WTC11 (cell line): ENCODE measurements around the gene FAM171A1. TPM values are rescaled to one million over a fixed set of nuclear protein-coding genes. Genes with fewer than 3 reads are reported as not detected.

Experiments
- ATAC-seq: fragments of 200-7000 bp; cut with Tn5 transposase; 2 replicates; pipeline ENCODE4 v1.10.0; 2021; ENCODE audit warnings: mild to moderate bottlenecking, moderate library complexity
- CTCF ChIA-PET: fragments of 300-600 bp; sonication (Branson Sonifier 250); formaldehyde crosslinking; loops from one replicate; lab custom pipeline; 2021; ENCODE audit warnings: antibody characterized with exemption; lab: Charles Lee
- POLR2A ChIA-PET: fragments of 350-600 bp; sonication (Branson Sonifier 250); formaldehyde crosslinking; loops from one replicate; lab custom pipeline; 2021; ENCODE audit warnings: antibody characterized with exemption; lab: Charles Lee
- DNase-seq: peaks from one replicate; pipeline ENCODE4 v3.0.0; 2021; ENCODE audit warnings: low spot score
- H3K27ac Mint-ChIP-seq: 2 replicates; pipeline ENCODE4 v1.8.0; 2021; ENCODE audit warnings: mixed read lengths
- H3K27me3 Mint-ChIP-seq: 2 replicates; pipeline ENCODE4 v1.8.0; 2021; ENCODE audit warnings: low read depth, mild to moderate bottlenecking, moderate library complexity, mixed read lengths
- H3K36me3 Mint-ChIP-seq: 2 replicates; pipeline ENCODE4 v1.8.0; 2021; ENCODE audit warnings: mixed read lengths
- H3K4me1 Mint-ChIP-seq: 2 replicates; pipeline ENCODE4 v1.8.0; 2022; ENCODE audit warnings: mixed read lengths
- H3K4me3 Mint-ChIP-seq: 2 replicates; pipeline ENCODE4 v1.8.0; 2021; ENCODE audit warnings: mild to moderate bottlenecking, moderate library complexity, mixed read lengths
- H3K9me3 Mint-ChIP-seq: 2 replicates; pipeline ENCODE4 v1.8.0; 2021; ENCODE audit warnings: mixed read lengths
- ARID4B ChIP-seq: sonication (generic); formaldehyde crosslinking; IDR thresholded peaks from 2 replicates; pipeline ENCODE4 v1.8.0; 2023; ENCODE audit warnings: missing genetic modification reagents, mild to moderate bottlenecking, borderline replicate concordance
- ATF3 ChIP-seq: sonication (generic); formaldehyde crosslinking; conservative IDR thresholded peaks from 2 replicates; pipeline ENCODE4 v1.8.1; 2022; ENCODE audit warnings: mild to moderate bottlenecking, missing genetic modification reagents
- E2F5 ChIP-seq: sonication (generic); formaldehyde crosslinking; IDR thresholded peaks from 2 replicates; pipeline ENCODE4 v1.8.1; 2022; ENCODE audit warnings: mild to moderate bottlenecking, moderate library complexity, missing genetic modification reagents
- ETV6 ChIP-seq: sonication (generic); formaldehyde crosslinking; IDR thresholded peaks from 2 replicates; pipeline ENCODE4 v1.8.1; 2022; ENCODE audit warnings: mild to moderate bottlenecking, missing genetic modification reagents
- FOXJ3 ChIP-seq: sonication (generic); formaldehyde crosslinking; IDR thresholded peaks from 2 replicates; pipeline ENCODE4 v1.9.0; 2021; ENCODE audit warnings: missing genetic modification reagents, mild to moderate bottlenecking, borderline replicate concordance
- FOXK1 ChIP-seq: sonication (generic); formaldehyde crosslinking; IDR thresholded peaks from 2 replicates; pipeline ENCODE4 v1.8.0; 2022; ENCODE audit warnings: mild to moderate bottlenecking, moderate library complexity, missing genetic modification reagents
- FOXP1 ChIP-seq: sonication (generic); formaldehyde crosslinking; IDR thresholded peaks from 2 replicates; pipeline ENCODE4 v1.8.0; 2022; ENCODE audit warnings: missing genetic modification reagents, mild to moderate bottlenecking, moderate library complexity, borderline replicate concordance
- GTF2I ChIP-seq: fragments of 250-450 bp; sonication (Bioruptor Pico); conservative IDR thresholded peaks from 2 replicates; pipeline ENCODE4 v1.4.0; 2021; ENCODE audit warnings: mild to moderate bottlenecking
- IRF1 ChIP-seq: sonication (generic); formaldehyde crosslinking; IDR thresholded peaks from 2 replicates; pipeline ENCODE4 v1.8.0; 2023; ENCODE audit warnings: missing genetic modification reagents
- KAT7 ChIP-seq: sonication (generic); formaldehyde crosslinking; IDR thresholded peaks from 2 replicates; pipeline ENCODE4 v1.8.1; 2023; ENCODE audit warnings: missing genetic modification reagents, mild to moderate bottlenecking, borderline replicate concordance
- OVOL2 ChIP-seq: fragments of 250-450 bp; sonication (Bioruptor Pico); IDR thresholded peaks from 2 replicates; pipeline ENCODE4 v1.9.0; 2021; ENCODE audit warnings: mild to moderate bottlenecking, borderline replicate concordance
- PREB ChIP-seq: sonication (generic); formaldehyde crosslinking; IDR thresholded peaks from 2 replicates; pipeline ENCODE4 v1.8.1; 2022; ENCODE audit warnings: mild to moderate bottlenecking, missing genetic modification reagents, moderate library complexity, borderline replicate concordance
- USF1 ChIP-seq: sonication (generic); formaldehyde crosslinking; IDR thresholded peaks from 2 replicates; pipeline ENCODE4 v1.8.0; 2022; ENCODE audit warnings: mild to moderate bottlenecking, missing genetic modification reagents
- USF2 ChIP-seq: sonication (generic); formaldehyde crosslinking; IDR thresholded peaks from 2 replicates; pipeline ENCODE4 v1.8.1; 2023; ENCODE audit warnings: mild to moderate bottlenecking, missing genetic modification reagents, moderate library complexity
- ZBTB21 ChIP-seq: sonication (generic); formaldehyde crosslinking; IDR thresholded peaks from 2 replicates; pipeline ENCODE4 v1.8.1; 2023; ENCODE audit warnings: mild to moderate bottlenecking, missing genetic modification reagents, borderline replicate concordance
- ZNF138 ChIP-seq: sonication (generic); formaldehyde crosslinking; conservative IDR thresholded peaks from 2 replicates; pipeline ENCODE4 v1.8.1; 2022; ENCODE audit warnings: mild to moderate bottlenecking, moderate library complexity, missing genetic modification reagents
- ZNF416 ChIP-seq: fragments of 250-450 bp; sonication (Bioruptor Pico); IDR thresholded peaks from 2 replicates; pipeline ENCODE4 v1.9.0; 2021; ENCODE audit warnings: mild to moderate bottlenecking, inconsistent platforms
- ZNF423 ChIP-seq: fragments of 250-450 bp; sonication (Bioruptor Pico); IDR thresholded peaks from 2 replicates; pipeline ENCODE4 v2.1.2; 2022; ENCODE audit warnings: mild to moderate bottlenecking, moderate library complexity
- ZNF425 ChIP-seq: fragments of 250-450 bp; sonication (Bioruptor Pico); conservative IDR thresholded peaks from 2 replicates; pipeline ENCODE4 v1.9.0; 2021; ENCODE audit warnings: mild to moderate bottlenecking
- ZSCAN18 ChIP-seq: fragments of 250-450 bp; sonication (Bioruptor Pico); IDR thresholded peaks from 2 replicates; pipeline ENCODE4 v2.1.2; 2022; ENCODE audit warnings: mild to moderate bottlenecking, moderate library complexity
- total RNA-seq: library from RNA; stranded (reverse); gene quantifications from 3 replicates; pipeline ENCODE4 v1.2.3, GENCODE V29; 2021

Gene FAM171A1
- total RNA-seq, 1 experiment from 2014 or later, result 33.9 TPM

GRCh38 chr10:15322356-15322755 is 48.7 kb downstream of the FAM171A1 start (continued):
- TF ChIP-seq ARID4B (CRISPR knock-in tag) (no peak), OVOL2 (no peak), ZSCAN18 (CRISPR knock-in tag) (no peak), FOXJ3 (CRISPR knock-in tag) (no peak), PREB (CRISPR knock-in tag) (no peak), ZNF138 (CRISPR knock-in tag) (no peak), E2F5 (no peak), ETV6 (CRISPR knock-in tag) (no peak), FOXP1 (CRISPR knock-in tag) (no peak), USF2 (CRISPR knock-in tag) (no peak), FOXK1 (CRISPR knock-in tag) (no peak)

- POLR2A ChIA-PET, result no interaction called here
- H3K4me1 Mint-ChIP-seq, result peaks cover 25% of the 10 kb centered on the region
- CTCF ChIA-PET, result interaction anchor here (0.5 kb wide), 1 partner anchor 576 kb away, joined by 3 read pairs; no protein-coding TSS in a partner anchor
- H3K36me3 Mint-ChIP-seq, result 0 out of 2 replicates have a peak, but pooled peaks cover 3% of the 10 kb centered on the region
- peaks cover 10% of the 10 kb centered on the region for H3K9me3 Mint-ChIP-seq
- no peak for ATAC-seq
- no peak for DNase-seq
- no peaks in the 10 kb centered on the region for H3K27me3 Mint-ChIP-seq
- TF ChIP-seq GTF2I (CRISPR knock-in tag) (no peak), ZNF416 (CRISPR knock-in tag) (no peak), USF1 (CRISPR knock-in tag) (no peak), IRF1 (CRISPR knock-in tag) (no peak), KAT7 (no peak), ETV6 (CRISPR knock-in tag) (no peak), ATF3 (CRISPR knock-in tag) (no peak), ZNF425 (no peak), ZBTB21 (CRISPR knock-in tag) (no peak), ZNF423 (no peak), OVOL2 (no peak)
- H3K4me3 Mint-ChIP-seq, result no peak overlapping the region
- H3K27ac Mint-ChIP-seq, result no peak overlapping the region
Observed at GRCh38 chr10:15321431-15322341, 49.4 kb downstream of the FAM171A1 start.
